ENCODE data around the gene SMPD1. TPM values are rescaled to one million over a fixed set of nuclear protein-coding genes. Genes with fewer than 3 reads are reported as not detected.

SMPD1 gene
- total RNA-seq, 1 experiment from 2014 or later, result 4.5 TPM

DNA sequence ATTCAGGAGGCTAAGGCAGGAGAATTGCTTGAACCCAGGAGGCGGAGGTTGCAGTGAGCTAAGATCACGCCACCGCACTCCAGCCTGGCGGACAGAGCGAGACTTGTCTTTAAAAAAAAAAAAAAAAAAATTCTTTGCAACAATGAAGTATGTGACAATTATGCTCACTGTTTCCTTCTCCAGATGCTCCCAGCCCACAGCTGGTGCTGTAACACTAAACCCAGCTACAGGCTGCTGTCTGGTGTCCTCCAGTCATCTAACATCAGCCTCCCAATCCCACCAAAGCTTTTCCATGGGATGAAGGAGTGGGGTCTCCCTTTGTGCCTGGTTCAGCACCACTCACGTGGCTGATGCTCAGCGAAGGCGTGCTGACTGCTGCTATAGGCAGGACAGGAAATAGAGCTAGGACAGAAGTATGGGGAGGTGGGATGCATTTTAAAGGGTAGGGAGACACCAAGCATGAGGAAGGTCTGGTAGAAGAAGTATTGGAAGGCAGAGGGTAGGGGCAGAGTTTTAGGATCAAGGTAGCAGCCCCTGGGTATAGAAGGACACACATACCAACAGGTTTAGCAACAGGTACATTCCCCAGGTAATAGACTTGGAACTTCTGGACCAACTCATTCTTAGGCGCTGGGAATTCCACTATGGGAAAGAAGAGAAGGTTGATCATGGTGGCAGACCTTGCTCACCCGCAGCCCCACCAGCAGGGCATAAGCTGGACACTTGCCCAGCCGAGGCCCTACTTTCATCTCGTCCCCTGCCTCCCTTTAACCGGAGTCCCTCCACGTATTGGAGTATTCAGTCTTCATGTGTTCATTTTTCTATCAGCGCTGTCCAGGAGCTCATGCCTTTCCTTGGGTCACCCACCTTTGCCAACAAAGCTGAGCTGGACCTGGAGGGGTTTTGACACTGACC is 10.4 kb downstream of the SMPD1 start:
- no peaks in the 10 kb centered on the region for H3K27me3 Mint-ChIP-seq (ENCODE audit: low read depth)
- Histone ChIP-seq H3K27ac (ENCODE audit: insufficient read length, low read depth, low read length) (no peak overlapping the region), H3K4me2 (ENCODE audit: insufficient read depth, insufficient read length, low read length) (no peak overlapping the region), H2AK5ac (ENCODE audit: insufficient read length, low read length) (no peak overlapping the region), H3T11ph (ENCODE audit: low read length) (no peak overlapping the region), H3K4me1 (ENCODE audit: insufficient read depth, low read length) (no peaks in the 10 kb centered on the region), H3K18ac (ENCODE audit: insufficient read length, low read depth, low read length) (no peak overlapping the region), H3K79me1 (ENCODE audit: insufficient read depth, low read depth, low read length, poor library complexity, severe bottlenecking) (no peaks in the 10 kb centered on the region), H3K9me3 (ENCODE audit: control insufficient read depth, low read depth, low read length) (no peaks in the 10 kb centered on the region), H3K27me3 (ENCODE audit: insufficient read depth, low read length) (no peaks in the 10 kb centered on the region), H3K4ac (ENCODE audit: low read depth, low read length) (no peak overlapping the region), H3K23ac (ENCODE audit: insufficient read length, low read depth, low read length) (no peak overlapping the region), H2BK20ac (ENCODE audit: low read depth, low read length, poor library complexity, severe bottlenecking) (no peak overlapping the region), H4K8ac (replicated peaks; ENCODE audit: insufficient read length, low read depth, low read length) (no peak overlapping the region), H3K23me2 (ENCODE audit: insufficient read length, low read depth, low read length, poor library complexity, severe bottlenecking) (no peaks in the 10 kb centered on the region), H2BK120ac (ENCODE audit: low read depth, low read length, poor library complexity, severe bottlenecking) (no peak overlapping the region), H3K9ac (ENCODE audit: extremely low read depth, insufficient read length, low read length) (no peak overlapping the region), H3K56ac (ENCODE audit: insufficient read length, low read depth, low read length) (no peak overlapping the region), H3K14ac (ENCODE audit: insufficient read depth, low read length) (no peak overlapping the region), H4K5ac (ENCODE audit: insufficient read length, low read depth, low read length) (no peak overlapping the region), H3K79me2 (ENCODE audit: insufficient read depth, low read length) (no peaks in the 10 kb centered on the region), H4K91ac (ENCODE audit: insufficient read length, low read depth, low read length) (no peak overlapping the region), H2BK12ac (ENCODE audit: insufficient read length, low read depth, low read length) (no peak overlapping the region), H2BK5ac (ENCODE audit: insufficient read length, low read length) (no peak overlapping the region), H2BK15ac (ENCODE audit: low read depth, low read length) (no peak overlapping the region), H4K20me1 (ENCODE audit: control insufficient read depth, insufficient read depth, insufficient read length) (no peaks in the 10 kb centered on the region), H2AFZ (ENCODE audit: low read length) (no peak overlapping the region)
- no peak for DNase-seq
- peak overlapping the region in 2 of 3 experiments; percentile 22 to 82; a peak in 1 of 7 replicates for H3K27ac Mint-ChIP-seq
- TF ChIP-seq, protein P1, sequence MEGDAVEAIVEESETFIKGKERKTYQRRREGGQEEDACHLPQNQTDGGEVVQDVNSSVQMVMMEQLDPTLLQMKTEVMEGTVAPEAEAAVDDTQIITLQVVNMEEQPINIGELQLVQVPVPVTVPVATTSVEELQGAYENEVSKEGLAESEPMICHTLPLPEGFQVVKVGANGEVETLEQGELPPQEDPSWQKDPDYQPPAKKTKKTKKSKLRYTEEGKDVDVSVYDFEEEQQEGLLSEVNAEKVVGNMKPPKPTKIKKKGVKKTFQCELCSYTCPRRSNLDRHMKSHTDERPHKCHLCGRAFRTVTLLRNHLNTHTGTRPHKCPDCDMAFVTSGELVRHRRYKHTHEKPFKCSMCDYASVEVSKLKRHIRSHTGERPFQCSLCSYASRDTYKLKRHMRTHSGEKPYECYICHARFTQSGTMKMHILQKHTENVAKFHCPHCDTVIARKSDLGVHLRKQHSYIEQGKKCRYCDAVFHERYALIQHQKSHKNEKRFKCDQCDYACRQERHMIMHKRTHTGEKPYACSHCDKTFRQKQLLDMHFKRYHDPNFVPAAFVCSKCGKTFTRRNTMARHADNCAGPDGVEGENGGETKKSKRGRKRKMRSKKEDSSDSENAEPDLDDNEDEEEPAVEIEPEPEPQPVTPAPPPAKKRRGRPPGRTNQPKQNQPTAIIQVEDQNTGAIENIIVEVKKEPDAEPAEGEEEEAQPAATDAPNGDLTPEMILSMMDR (conservative IDR thresholded peaks at IDR 0.05), result no peak
- no peak overlapping the region for H3K4me3 Mint-ChIP-seq
- H3K4me1 Mint-ChIP-seq, result peaks cover 7 to 16% of the 10 kb centered on the region in 2 experiments
- WGBS (ENCODE audit: extremely low coverage, insufficient read length, low lambda C conversion rate), result no CpG with 5 or more reads among the region's 15 CpGs
- H3K36me3 Mint-ChIP-seq (ENCODE audit: insufficient read depth in 1 of 3, low read depth in 3 of 3), result peaks cover 0 to 10% (median 8%) of the 10 kb centered on the region in 3 experiments; a peak in 2 of 7 replicates
- no peaks in the 10 kb centered on the region for H3K9me3 Mint-ChIP-seq

Data from H9 (cell line).